OCI-LY7 (cell line): Measurements from ENCODE around the gene HHLA2. TPM values are rescaled to one million over a fixed set of nuclear protein-coding genes. Genes with fewer than 3 reads are reported as not detected.
"Not testable (repeated sequence)": the region's sequence is repeated elsewhere in the genome, so short reads cannot be mapped to it uniquely, and the experiment has no call there.

Experiments used
- BruUV-seq: library from RNA; stranded (reverse); fragments of 400-500 nt; replicated peaks from 2 replicates; lab custom pipeline; 2021; lab: Mats Ljungman, UMichigan
- CTCF ChIA-PET: fragments of 300-600 bp; sonication (Branson Sonifier 250); formaldehyde crosslinking; loops from one replicate; lab custom pipeline; 2022; ENCODE audit warnings: antibody characterized with exemption; ENCODE audit not compliant: unreplicated experiment; lab: Charles Lee
- POLR2A ChIA-PET: fragments of 300-600 bp; sonication (Branson Sonifier 250); formaldehyde crosslinking; loops from one replicate; lab custom pipeline; 2022; ENCODE audit warnings: antibody characterized with exemption; lab: Charles Lee
- DNase-seq: peaks from one replicate; pipeline ENCODE4 v3.0.0-alpha.2; 2015; ENCODE audit warnings: low spot score
- H2AFZ ChIP-seq: fragments of 200-600 bp; sonication (generic), shearing (Covaris generic); 2 replicates; pipeline ENCODE4 v1.6.1; 2014; ENCODE audit warnings: mild to moderate bottlenecking, antibody characterized with exemption, low read length, moderate library complexity
- H3K27ac ChIP-seq: fragments of 200-600 bp; sonication (generic); 2 replicates; pipeline ENCODE4 v1.5.1; 2014; ENCODE audit warnings: mixed run types, low read depth, mild to moderate bottlenecking, moderate library complexity, low read length, inconsistent platforms; ENCODE audit not compliant: poor library complexity, severe bottlenecking
- H3K36me3 ChIP-seq: fragments of 200-600 bp; sonication (generic); 2 replicates; pipeline ENCODE4 v1.6.1; 2014; ENCODE audit warnings: mild to moderate bottlenecking, antibody characterized with exemption, low read length, moderate library complexity, mixed read lengths; ENCODE audit not compliant: insufficient read depth
- H3K4me1 ChIP-seq: fragments of 200-600 bp; sonication (generic); 2 replicates; pipeline ENCODE4 v1.5.1; 2014; ENCODE audit warnings: mild to moderate bottlenecking, low read length; ENCODE audit not compliant: insufficient read depth, poor library complexity, severe bottlenecking
- H3K4me2 ChIP-seq: fragments of 200-600 bp; sonication (generic); 2 replicates; pipeline ENCODE4 v1.6.1; 2014; ENCODE audit warnings: mild to moderate bottlenecking, low read length
- H3K4me3 ChIP-seq: fragments of 200-600 bp; sonication (generic); 2 replicates; pipeline ENCODE4 v1.5.1; 2014; ENCODE audit warnings: mild to moderate bottlenecking, low read depth, low read length; ENCODE audit not compliant: poor library complexity, severe bottlenecking
- H3K79me2 ChIP-seq: fragments of 200-600 bp; sonication (generic); 2 replicates; pipeline ENCODE4 v1.6.1; 2016; ENCODE audit warnings: low read depth, mild to moderate bottlenecking, low read length, moderate library complexity, mixed read lengths; ENCODE audit not compliant: insufficient read depth
- H3K9me2 ChIP-seq: fragments of 200-600 bp; sonication (generic); 2 replicates; pipeline ENCODE4 v1.6.1; 2016; ENCODE audit warnings: mild to moderate bottlenecking, low read length, mixed read lengths; ENCODE audit not compliant: insufficient read depth
- H3K9me3 ChIP-seq: fragments of 200-600 bp; sonication (generic); 2 replicates; pipeline ENCODE4 v1.6.1; 2014; ENCODE audit warnings: mild to moderate bottlenecking, mixed run types, low read length, mixed read lengths
- H4K20me1 ChIP-seq: fragments of 200-600 bp; sonication (generic); 2 replicates; pipeline ENCODE4 v1.6.1; 2014; ENCODE audit warnings: mild to moderate bottlenecking, antibody characterized with exemption, low read length, moderate library complexity, mixed read lengths; ENCODE audit not compliant: insufficient read depth
- CTCF ChIP-seq: fragments of 200-600 bp; sonication (generic); conservative IDR thresholded peaks from 2 replicates; pipeline ENCODE4 v1.5.1; 2014; ENCODE audit warnings: mild to moderate bottlenecking, antibody characterized with exemption, low read length, moderate library complexity, mixed read lengths
- EZH2phosphoT487 ChIP-seq: fragments of 200-600 bp; sonication (generic); IDR thresholded peaks from 2 replicates; pipeline ENCODE4 v1.6.1; 2018; ENCODE audit warnings: low read depth, borderline replicate concordance, mild to moderate bottlenecking, mixed run types, antibody characterized with exemption, low read length, moderate library complexity, mixed read lengths
- intact Hi-C: fragments of 100-400 bp; cut with micrococcal nuclease; formaldehyde crosslinking; loops from one replicate; pipeline ENCODE4 v1.10.0; 2022; ENCODE audit not compliant: unreplicated experiment
- total RNA-seq, 2 experiments: library from RNA; depleted of rRNA in 1 of 2; stranded (reverse); fragments of >200 nt in 1 of 2; shearing (Covaris generic) in 1 of 2; gene quantifications; 2 replicates each; pipeline ENCODE4 v1.2.3, GENCODE V29; 2014 to 2022

The HHLA2 gene
- total RNA-seq, 2 experiments from 2014 or later, result not detected

GRCh38 chr3:108251844-108252243 lies 44.5 kb upstream of the HHLA2 start:
- CTCF ChIA-PET, result no interaction called here
- Histone ChIP-seq H3K27ac (no peak overlapping the region), H3K9me2 (0 out of 2 replicates have a peak, but pooled peaks cover 6% of the 10 kb centered on the region), H3K79me2 (no peaks in the 10 kb centered on the region), H3K36me3 (no peaks in the 10 kb centered on the region), H4K20me1 (no peaks in the 10 kb centered on the region), H2AFZ (no peak overlapping the region), H3K9me3 (no peaks in the 10 kb centered on the region), H3K4me2 (no peak overlapping the region), H3K4me3 (no peak overlapping the region), H3K4me1 (no peaks in the 10 kb centered on the region)
- POLR2A ChIA-PET, result interaction anchor here (0.7 to 0.8 kb wide), 2 partner anchors 9 to 281 kb away, joined by 3 read pairs; no protein-coding TSS in a partner anchor
- intact Hi-C loops, result no loop called here
- TF ChIP-seq EZH2phosphoT487 (no peak), CTCF (no peak)
- no TSS peak for BruUV-seq
- no peak for DNase-seq

DNA sequence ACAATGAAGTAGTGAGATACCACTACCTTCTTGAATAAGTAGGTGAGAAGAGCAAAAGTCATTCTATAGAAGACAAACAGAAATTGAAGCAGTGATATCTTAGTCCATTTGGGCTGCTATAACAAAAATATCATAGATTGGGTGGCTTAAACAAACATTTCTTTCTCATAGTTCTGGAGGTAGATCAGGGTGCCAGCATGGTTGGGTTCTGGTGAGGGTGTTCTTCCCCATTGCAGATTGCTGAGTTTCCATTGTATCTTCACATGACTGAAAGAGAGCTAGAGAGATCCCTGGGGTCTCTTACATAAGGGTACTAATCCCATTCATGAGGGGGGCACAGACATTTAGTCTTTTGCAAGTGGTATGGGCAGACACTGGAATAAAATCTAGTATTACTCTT lies 41.2 kb upstream of the HHLA2 start:
- Histone ChIP-seq H3K4me3 (no peak overlapping the region), H3K36me3 (no peaks in the 10 kb centered on the region), H3K9me3 (no peaks in the 10 kb centered on the region), H3K27ac (no peak overlapping the region), H3K4me2 (no peak overlapping the region), H3K79me2 (no peaks in the 10 kb centered on the region), H4K20me1 (no peaks in the 10 kb centered on the region), H3K4me1 (no peaks in the 10 kb centered on the region), H2AFZ (no peak overlapping the region), H3K9me2 (0 out of 2 replicates have a peak, but pooled peaks cover 6% of the 10 kb centered on the region)
- TF ChIP-seq EZH2phosphoT487, result no peak
- TF ChIP-seq CTCF, result no peak
- CTCF ChIA-PET, result no interaction called here
- POLR2A ChIA-PET, result interaction anchor here (1.1 kb wide), 1 partner anchor 16 kb away, joined by 3 read pairs; no protein-coding TSS in a partner anchor
- no TSS peak for BruUV-seq
- intact Hi-C loops, result no loop called here
- DNase-seq, result no peak

DNA sequence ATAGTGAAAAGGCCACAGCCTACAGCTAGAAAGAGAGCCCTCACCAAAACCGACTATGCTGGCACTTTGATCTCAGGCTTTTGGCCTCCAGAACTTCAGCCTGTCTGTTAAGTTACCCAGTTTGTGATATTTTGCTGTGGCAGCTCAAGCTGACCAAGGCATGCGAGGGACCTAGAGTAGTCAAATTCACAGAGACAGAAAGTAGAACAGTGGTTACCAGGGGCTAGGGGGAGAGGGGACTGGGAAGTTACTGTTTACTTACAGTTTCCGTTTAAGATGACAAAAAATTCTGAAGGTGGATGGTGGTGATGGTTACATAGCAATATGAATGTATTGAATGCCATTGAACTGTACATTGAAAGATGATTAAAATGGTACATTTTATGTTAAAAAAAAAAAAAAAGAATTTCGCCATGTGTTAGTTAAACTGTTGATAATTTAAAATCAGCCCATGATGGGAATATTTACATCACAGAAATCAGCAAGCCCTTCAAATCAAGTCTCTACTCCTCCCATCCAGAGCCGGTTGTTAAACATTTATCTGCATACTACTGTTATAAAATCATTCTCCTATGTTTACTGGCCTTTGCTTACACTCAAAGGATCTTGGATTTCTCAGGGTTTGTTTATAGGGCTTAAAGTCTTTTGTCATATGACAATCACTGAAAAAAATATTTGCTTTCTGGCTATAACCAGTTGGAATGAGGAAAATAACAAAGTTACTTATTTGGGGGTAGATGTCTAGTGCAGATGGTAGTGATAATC lies 31.6 kb upstream of the HHLA2 start:
- H3K4me3 ChIP-seq, intact Hi-C loops, H3K9me2 ChIP-seq, H3K4me2 ChIP-seq, H3K36me3 ChIP-seq, DNase-seq, POLR2A ChIA-PET, H3K4me1 ChIP-seq, H3K79me2 ChIP-seq, CTCF ChIA-PET, H4K20me1 ChIP-seq, H2AFZ ChIP-seq, BruUV-seq, H3K9me3 ChIP-seq, H3K27ac ChIP-seq: not testable (repeated sequence)

DNA sequence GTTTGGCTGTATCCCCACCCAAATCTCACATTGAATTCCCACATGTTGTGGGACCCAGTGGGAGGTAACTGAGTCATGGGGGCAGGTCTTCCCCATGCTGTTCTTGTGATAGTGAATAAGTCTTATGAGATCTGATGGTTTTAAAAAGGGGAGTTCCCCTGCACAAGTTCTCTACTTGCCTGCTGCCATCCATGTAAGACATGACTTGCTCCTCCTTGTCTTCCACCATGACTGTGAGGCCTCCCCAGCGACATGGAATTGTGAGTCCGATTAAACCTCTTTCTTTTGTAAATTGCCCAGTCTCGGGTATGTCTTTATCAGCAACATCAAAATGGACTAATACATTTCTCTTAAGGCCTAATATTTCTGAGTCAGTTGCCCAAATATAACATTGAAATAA lies 28.1 kb upstream of the HHLA2 start:
- H3K4me2 ChIP-seq, H4K20me1 ChIP-seq, CTCF ChIA-PET, H3K36me3 ChIP-seq, H3K79me2 ChIP-seq, POLR2A ChIA-PET, H3K4me1 ChIP-seq, H3K27ac ChIP-seq, H2AFZ ChIP-seq, H3K9me3 ChIP-seq, intact Hi-C loops, BruUV-seq, H3K4me3 ChIP-seq, H3K9me2 ChIP-seq, DNase-seq: not testable (repeated sequence)
